Common myeloid progenitor, CD34-positive (primary cell): ENCODE results near the gene RFX6. TPM values are rescaled to one million over a fixed set of nuclear protein-coding genes. Genes with fewer than 3 reads are reported as not detected.
A peak's percentile ranks its signal among the peaks of the same experiment; 100 is the strongest.
"Not testable (repeated sequence)": the region's sequence is repeated elsewhere in the genome, so short reads cannot be mapped to it uniquely, and the experiment has no call there.

Source experiments
- CTCF ChIA-PET: fragments of 350-600 bp; sonication (Branson Sonifier 250); formaldehyde crosslinking; loops from one replicate; lab custom pipeline; 2021; ENCODE audit warnings: antibody characterized with exemption; lab: Charles Lee
- POLR2A ChIA-PET: fragments of 350-600 bp; sonication (Branson Sonifier 250); formaldehyde crosslinking; loops from one replicate; lab custom pipeline; 2021; ENCODE audit warnings: antibody characterized with exemption; lab: Charles Lee
- DNase-seq, 3 donors: peaks; one replicate each; pipeline versions ENCODE4 v3.0.0 to v3.0.0-alpha.2; 2013
- H3K27ac ChIP-seq, 2 experiments: 1 replicate in 1 of 2; 2 replicates in 1 of 2; pipeline ENCODE4 v1.7.0; 2013; ENCODE audit warnings: inconsistent platforms in 2 of 2, low read length in 2 of 2, mild to moderate bottlenecking in 2 of 2, low read depth in 1 of 2, moderate library complexity in 1 of 2; ENCODE audit not compliant: severe bottlenecking in 2 of 2, insufficient read depth in 1 of 2, poor library complexity in 1 of 2
- H3K27me3 ChIP-seq, 5 experiments: replicated peaks in 2 of 5; 1 replicate in 3 of 5; 2 replicates in 2 of 5; pipeline versions ENCODE4 v1.6.1 to v1.7.0; 2013; ENCODE audit warnings: low read length in 4 of 5, mild to moderate bottlenecking in 2 of 5, moderate library complexity in 2 of 5, inconsistent platforms in 1 of 5; ENCODE audit not compliant: insufficient read depth in 5 of 5, control insufficient read depth in 4 of 5
- H3K36me3 ChIP-seq, 4 experiments: 1 replicate in 2 of 4; 2 replicates in 2 of 4; pipeline versions ENCODE4 v1.6.1 to v1.7.0; 2013; ENCODE audit warnings: low read length in 3 of 4, control low read depth in 1 of 4, mild to moderate bottlenecking in 1 of 4; ENCODE audit not compliant: control insufficient read depth in 4 of 4, insufficient read depth in 4 of 4
- H3K4me1 ChIP-seq, 4 experiments: 1 replicate in 3 of 4; 2 replicates in 1 of 4; pipeline versions ENCODE4 v1.6.1 to v1.7.1; 2013; ENCODE audit warnings: low read length in 3 of 4, mild to moderate bottlenecking in 3 of 4, control low read depth in 1 of 4, inconsistent platforms in 1 of 4, moderate library complexity in 1 of 4; ENCODE audit not compliant: control insufficient read depth in 4 of 4, insufficient read depth in 4 of 4; ENCODE audit errors: control extremely low read depth in 1 of 4
- H3K4me3 ChIP-seq, 7 experiments: 1 replicate in 4 of 7; 2 replicates in 3 of 7; pipeline versions ENCODE4 v1.5.1 to v1.7.0; 2013; ENCODE audit warnings: mild to moderate bottlenecking in 7 of 7, low read length in 6 of 7, moderate library complexity in 6 of 7, inconsistent platforms in 2 of 7, low read depth in 2 of 7, control low read depth in 1 of 7; ENCODE audit not compliant: insufficient read depth in 4 of 7, control insufficient read depth in 1 of 7; ENCODE audit errors: extremely low read depth in 1 of 7
- H3K9me3 ChIP-seq, 5 experiments: 1 replicate in 4 of 5; 2 replicates in 1 of 5; pipeline versions ENCODE4 v1.6.1 to v1.7.1; 2013; ENCODE audit warnings: low read length in 4 of 5, mild to moderate bottlenecking in 2 of 5, inconsistent platforms in 1 of 5, low read depth in 1 of 5, moderate library complexity in 1 of 5; ENCODE audit not compliant: control insufficient read depth in 4 of 5, insufficient read depth in 2 of 5; ENCODE audit errors: control extremely low read depth in 1 of 5
- WGBS: methylation state at CpG from one replicate; pipeline ENCODE4 v1.1.5; 2013; ENCODE audit not compliant: insufficient coverage; 5-methylcytosine and 5-hydroxymethylcytosine counted together
- polyA plus RNA-seq: library from polyadenylated mRNA; unstranded; fragments of 120-200 nt; gene quantifications from one replicate; pipeline ENCODE4 v1.2.1, GENCODE V29; 2013

Gene RFX6, protein sequence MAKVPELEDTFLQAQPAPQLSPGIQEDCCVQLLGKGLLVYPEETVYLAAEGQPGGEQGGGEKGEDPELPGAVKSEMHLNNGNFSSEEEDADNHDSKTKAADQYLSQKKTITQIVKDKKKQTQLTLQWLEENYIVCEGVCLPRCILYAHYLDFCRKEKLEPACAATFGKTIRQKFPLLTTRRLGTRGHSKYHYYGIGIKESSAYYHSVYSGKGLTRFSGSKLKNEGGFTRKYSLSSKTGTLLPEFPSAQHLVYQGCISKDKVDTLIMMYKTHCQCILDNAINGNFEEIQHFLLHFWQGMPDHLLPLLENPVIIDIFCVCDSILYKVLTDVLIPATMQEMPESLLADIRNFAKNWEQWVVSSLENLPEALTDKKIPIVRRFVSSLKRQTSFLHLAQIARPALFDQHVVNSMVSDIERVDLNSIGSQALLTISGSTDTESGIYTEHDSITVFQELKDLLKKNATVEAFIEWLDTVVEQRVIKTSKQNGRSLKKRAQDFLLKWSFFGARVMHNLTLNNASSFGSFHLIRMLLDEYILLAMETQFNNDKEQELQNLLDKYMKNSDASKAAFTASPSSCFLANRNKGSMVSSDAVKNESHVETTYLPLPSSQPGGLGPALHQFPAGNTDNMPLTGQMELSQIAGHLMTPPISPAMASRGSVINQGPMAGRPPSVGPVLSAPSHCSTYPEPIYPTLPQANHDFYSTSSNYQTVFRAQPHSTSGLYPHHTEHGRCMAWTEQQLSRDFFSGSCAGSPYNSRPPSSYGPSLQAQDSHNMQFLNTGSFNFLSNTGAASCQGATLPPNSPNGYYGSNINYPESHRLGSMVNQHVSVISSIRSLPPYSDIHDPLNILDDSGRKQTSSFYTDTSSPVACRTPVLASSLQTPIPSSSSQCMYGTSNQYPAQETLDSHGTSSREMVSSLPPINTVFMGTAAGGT
- polyA plus RNA-seq: not detected

GRCh38 chr6:116876635-116877611, at the start of gene RFX6:
TSS of gene RFX6 (plus strand) at chr6:116877242. CDS start at chr6:116877276, 34 bp downstream.
- peak in 1 of 3 donors; percentile 8 for DNase-seq

DNA sequence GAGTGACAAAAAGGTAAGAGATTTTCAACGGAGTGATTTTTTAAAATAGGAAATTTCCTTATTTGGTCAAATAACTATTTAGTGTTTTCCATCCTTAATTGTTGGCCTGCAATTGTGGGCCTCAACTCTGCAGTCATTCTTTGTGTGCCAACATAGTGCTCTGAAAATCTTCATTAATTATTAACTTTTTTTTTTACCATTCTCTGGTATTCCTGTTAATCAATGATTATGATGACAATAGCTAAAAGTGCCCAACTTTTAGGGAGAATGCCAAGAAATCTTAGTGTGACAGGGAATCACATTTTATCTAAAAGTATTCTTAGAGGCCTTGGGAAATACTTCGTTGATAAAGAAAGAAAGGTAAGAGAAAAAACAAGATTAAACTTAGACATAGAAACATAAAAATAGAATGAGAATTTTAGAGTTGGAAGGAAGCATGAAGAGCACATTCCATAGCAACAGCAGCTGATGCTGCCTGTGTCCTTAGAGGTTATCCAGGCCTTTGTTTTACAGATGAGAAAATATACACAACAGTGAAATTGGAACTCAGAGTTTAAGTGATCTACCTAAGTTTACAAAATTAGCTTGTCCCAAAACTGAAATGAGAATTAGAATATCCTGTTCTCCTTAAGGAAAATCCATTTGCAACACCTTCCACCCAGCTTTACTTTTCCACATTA, 49.3 kb upstream of the RFX6 start:
- ChIA-PET CTCF (no interaction called here), POLR2A (no interaction called here)
- Histone ChIP-seq H3K27ac (no peak overlapping the region), H3K4me3 (no peak overlapping the region), H3K36me3 (no peaks in the 10 kb centered on the region), H3K4me1 (no peaks in the 10 kb centered on the region), H3K27me3 (no peaks in the 10 kb centered on the region), H3K9me3 (peaks cover 0 to 5% (median 2%) of the 10 kb centered on the region in 5 experiments)
- DNase-seq: no peak
- WGBS: no CpG with 5 or more reads among the region's 2 CpGs

More at GRCh38 chr6:116876635-116877611, at the start of gene RFX6:
- Histone ChIP-seq H3K9me3 (peaks cover 0 to 10% (median 2%) of the 10 kb centered on the region in 5 experiments), H3K4me1 (peaks cover 0 to 11% (median 8%) of the 10 kb centered on the region in 4 experiments), H3K27ac (no peak within 1 kb of the TSS), H3K36me3 (no peaks in the 10 kb centered on the region), H3K4me3 (peak within 1 kb of the TSS in 5 of 7 experiments; percentile 0 to 57 (median 26)), H3K27me3 (peaks cover 18 to 53% (median 23%) of the 10 kb centered on the region in 5 experiments)
- POLR2A ChIA-PET: no interaction called here
- WGBS: 1% methylated on average over 62 of the region's 73 CpGs
- CTCF ChIA-PET: interaction anchor here (0.9 kb wide), 1 partner anchor 95 kb away, joined by 3 read pairs; no protein-coding TSS in a partner anchor

GRCh38 chr6:116828983-116829382, 48.1 kb upstream of the RFX6 start, which contains the start of gene GPRC6A:
TSS of gene GPRC6A (minus strand) at chr6:116829083. CDS start at chr6:116829013, 70 bp downstream.
- Histone ChIP-seq H3K4me3 (no peak within 1 kb of the TSS), H3K27ac (no peak within 1 kb of the TSS), H3K9me3 (peaks cover 0 to 2% (median 0%) of the 10 kb centered on the region in 5 experiments), H3K36me3 (no peaks in the 10 kb centered on the region), H3K4me1 (no peaks in the 10 kb centered on the region), H3K27me3 (peaks cover 0 to 2% (median 0%) of the 10 kb centered on the region in 5 experiments)
- ChIA-PET POLR2A (no interaction called here), CTCF (no interaction called here)
- no CpG with 5 or more reads among the region's 2 CpGs for WGBS
- no peak for DNase-seq

GRCh38 chr6:116834526-116834925, 42.5 kb upstream of the RFX6 start:
- DNase-seq, H3K9me3 ChIP-seq, H3K27me3 ChIP-seq, H3K4me1 ChIP-seq, H3K36me3 ChIP-seq, H3K4me3 ChIP-seq, POLR2A ChIA-PET, H3K27ac ChIP-seq: not testable (repeated sequence)
- WGBS: 80% methylated on average over 1 of the region's 2 CpGs
- CTCF ChIA-PET: interaction anchor here (1.3 kb wide), 1 partner anchor 12 kb away, joined by 5 read pairs; no protein-coding TSS in a partner anchor

DNA sequence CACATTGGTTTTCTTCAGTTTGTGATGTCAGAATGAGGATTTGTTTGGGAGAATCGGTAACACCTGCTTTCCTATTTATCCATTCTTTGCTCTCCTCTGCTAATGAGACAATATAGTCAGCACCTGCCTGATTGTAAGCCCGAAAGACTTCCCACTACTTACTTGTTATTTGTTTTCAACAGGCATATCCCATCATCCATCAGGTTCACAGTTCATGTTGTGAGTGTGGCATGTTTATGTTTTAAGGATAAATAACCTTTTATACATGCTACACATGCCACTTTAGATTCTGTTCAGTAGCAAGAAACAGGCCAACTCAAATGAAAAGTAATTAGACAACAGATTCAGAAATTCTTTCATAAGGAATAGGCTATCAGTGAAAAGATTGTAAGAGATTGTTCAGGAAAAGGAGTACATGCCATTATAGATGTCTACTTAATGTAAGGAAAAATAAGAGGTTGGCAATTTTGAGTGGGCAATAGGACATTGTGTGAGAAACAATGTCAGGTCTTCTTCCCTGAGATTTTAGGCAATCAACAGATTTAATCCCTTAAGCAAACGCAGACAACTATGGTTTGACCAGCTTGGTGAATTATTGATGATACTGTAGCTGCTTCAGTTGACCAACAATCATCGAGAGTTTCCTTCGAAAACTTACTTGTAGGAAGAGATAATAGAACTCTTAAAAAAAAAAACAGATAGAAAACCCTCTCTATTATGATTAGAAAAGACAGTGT, 40.3 kb upstream of the RFX6 start:
- no peaks in the 10 kb centered on the region for H3K4me1 ChIP-seq
- no CpG with 5 or more reads among the region's 5 CpGs for WGBS
- no peak overlapping the region for H3K27ac ChIP-seq
- H3K27me3 ChIP-seq: peaks cover 0 to 4% (median 0%) of the 10 kb centered on the region in 5 experiments
- no peak overlapping the region for H3K4me3 ChIP-seq
- no peak for DNase-seq
- H3K9me3 ChIP-seq: no peaks in the 10 kb centered on the region
- CTCF ChIA-PET: interaction anchor here (1.3 kb wide), 1 partner anchor 11 kb away, joined by 3 read pairs; no protein-coding TSS in a partner anchor
- POLR2A ChIA-PET: no interaction called here
- no peaks in the 10 kb centered on the region for H3K36me3 ChIP-seq
